ENCODE measurements around the gene OR6X1. TPM values are rescaled to one million over a fixed set of nuclear protein-coding genes. Genes with fewer than 3 reads are reported as not detected.

The OR6X1 gene
- total and polyA plus RNA-seq, 2 of the 8 experiments (the other 6 are each of a cell fraction or from before 2014, with no cell fraction given), result not detected

GRCh38 chr11:123740787-123741158, 13.5 kb downstream of the OR6X1 start:
- Histone ChIP-seq H3K36me3 (ENCODE audit: control insufficient read depth in 2 of 4, insufficient read depth in 4 of 4, low read length in 3 of 4) (peaks cover 11 to 44% (median 36%) of the 10 kb centered on the region in 4 experiments), H3K27me3 (replicated peaks in 1 of 4; ENCODE audit: control insufficient read depth in 3 of 4, extremely low read depth in 1 of 4, insufficient read depth in 3 of 4, low read length in 3 of 4) (no peaks in the 10 kb centered on the region), H3K23me2 (ENCODE audit: low read depth, low read length) (peaks cover 11% of the 10 kb centered on the region), H3K4me2 (ENCODE audit: insufficient read depth in 1 of 2, low read depth in 2 of 2, low read length in 2 of 2) (peak overlapping the region; percentile 76 to 84), H3K9ac (replicated peaks in 1 of 4; ENCODE audit: extremely low read depth in 1 of 4, low read depth in 3 of 4, low read length in 3 of 4) (peak overlapping the region in 3 of 4 experiments; percentile 63 to 80 (median 78); a peak in 6 of 7 replicates), H3K14ac (ENCODE audit: insufficient read length) (no peak overlapping the region), H3K23ac (ENCODE audit: insufficient read length) (no peak overlapping the region), H2BK120ac (replicated peaks; ENCODE audit: low read depth, low read length) (no peak overlapping the region), H3K18ac (ENCODE audit: extremely low read depth, low read length) (peak overlapping the region; percentile 14), H3K4ac (replicated peaks; ENCODE audit: insufficient read length, low read depth, low read length) (peak overlapping the region; percentile 2), H4K20me1 (replicated peaks in 1 of 2; ENCODE audit: control insufficient read depth in 1 of 2, insufficient read depth in 2 of 2, low read length in 2 of 2) (peaks cover 0 to 5% of the 10 kb centered on the region in 2 experiments), H3K9me3 (ENCODE audit: insufficient read depth in 2 of 2, low read depth in 1 of 2, low read length in 1 of 2) (peaks cover 15 to 19% of the 10 kb centered on the region in 2 experiments), H2BK5ac (ENCODE audit: low read depth, low read length) (0 out of 2 replicates have a peak overlapping the region, but pooled peaks have one; percentile 42), H4K91ac (replicated peaks; ENCODE audit: insufficient read length, low read length) (no peak overlapping the region), H2AK5ac (ENCODE audit: low read depth, low read length) (no peak overlapping the region), H3K27ac (ENCODE audit: low read depth, low read length) (peak overlapping the region; percentile 56), H3K79me1 (ENCODE audit: low read depth, low read length) (peaks cover 4% of the 10 kb centered on the region; the same call in 1 of the 2 replicates), H2BK20ac (ENCODE audit: low read length) (no peak overlapping the region), H2BK12ac (ENCODE audit: low read depth, low read length) (no peak overlapping the region), H4K8ac (ENCODE audit: extremely low read depth, insufficient read depth, low read length) (no peak overlapping the region), H3K4me3 (ENCODE audit: extremely low read depth in 1 of 4, insufficient read depth in 2 of 4, low read depth in 3 of 4, low read length in 4 of 4) (peak overlapping the region; percentile 82 to 95 (median 89)), H3K79me2 (ENCODE audit: control insufficient read depth in 1 of 2, insufficient read depth in 2 of 2, low read length in 2 of 2) (peaks cover 33 to 55% of the 10 kb centered on the region in 2 experiments), H3K56ac (replicated peaks; ENCODE audit: insufficient read length, low read depth, low read length) (peak overlapping the region; percentile 71), H2AFZ (ENCODE audit: low read length) (no peak overlapping the region), H4K5ac (ENCODE audit: insufficient read length, low read depth, low read length) (no peak overlapping the region), H2BK15ac (ENCODE audit: low read length) (no peak overlapping the region), H3K4me1 (replicated peaks in 1 of 4; ENCODE audit: control insufficient read depth in 3 of 4, insufficient read depth in 4 of 4, low read length in 3 of 4) (peaks cover 2 to 28% (median 11%) of the 10 kb centered on the region in 4 experiments; a peak in 6 of 7 replicates)
- FAIRE-seq (no peak), DNase-seq (ENCODE audit: low read depth in 1 of 2, low spot score in 2 of 2) (no peak)
- no peak for TF ChIP-seq POLR2AphosphoS5 (IDR thresholded peaks at IDR 0.05; ENCODE audit: low read depth, low read length)
- no peak for TF ChIP-seq CREB1 (IDR thresholded peaks at IDR 0.05)
- TF ChIP-seq RAD21 (IDR thresholded peaks at IDR 0.05 in 1 of 2, conservative IDR thresholded peaks at IDR 0.05 in 1 of 2; ENCODE audit: low read depth in 2 of 2, low read length in 2 of 2), result no peak
- no peak for TF ChIP-seq EP300 (IDR thresholded peaks at IDR 0.05; ENCODE audit: borderline replicate concordance in 1 of 2, low read depth in 2 of 2, low read length in 2 of 2)
- no peak for TF ChIP-seq EZH2 (IDR thresholded peaks at IDR 0.05; ENCODE audit: low read depth, low read length, severe bottlenecking)
- no peak for TF ChIP-seq PHF8 (conservative IDR thresholded peaks at IDR 0.05; ENCODE audit: low read depth, low read length)
- 3% methylated on average over 6 of the region's 6 CpGs; no CpG with 5 or more reads in 1 of the 2 experiments for WGBS, 2 experiments (ENCODE audit: extremely low coverage in 1 of 2, insufficient coverage in 1 of 2, insufficient read length in 1 of 2, insufficient replicate concordance in 2 of 2, low coverage in 1 of 2, low lambda C conversion rate in 2 of 2, missing lambda C conversion rate in 1 of 2)
- ChIA-PET CTCF (ENCODE audit: partially characterized antibody) (interaction anchor here (0.7 to 1.0 kb wide), 2 partner anchors 78 to 158 kb away, joined by 3 to 4 read pairs; no protein-coding TSS in a partner anchor), POLR2A (ENCODE audit: partially characterized antibody) (interaction anchor here (0.6 to 2.6 kb wide), 6 partner anchors 9 to 92 kb away, joined by 3 to 12 read pairs (median 4); no protein-coding TSS in a partner anchor)
